K562 (cell line): ENCODE results near the gene ICAM3. TPM values are rescaled to one million over a fixed set of nuclear protein-coding genes. Genes with fewer than 3 reads are reported as not detected.

Experiments used
- ADNP ChIP-seq: fragments of 200-800 bp; sonication (Bioruptor generic); IDR thresholded peaks from 2 replicates; pipeline ENCODE4 v1.6.1; 2016; ENCODE audit warnings: missing genetic modification characterization, missing compliant biosample characterization
- AFF4 ChIP-seq: sonication (generic); formaldehyde crosslinking; IDR thresholded peaks from 2 replicates; pipeline ENCODE4 v1.8.0; 2023; ENCODE audit warnings: mild to moderate bottlenecking, missing genetic modification reagents
- CXXC5 ChIP-seq: fragments of 250-450 bp; sonication (Bioruptor Pico); IDR thresholded peaks from 2 replicates; pipeline ENCODE4 v1.8.0; 2022; ENCODE audit warnings: inconsistent platforms, mild to moderate bottlenecking, moderate library complexity
- DMBX1 ChIP-seq: fragments of 250-450 bp; sonication (Bioruptor Pico); IDR thresholded peaks from 2 replicates; pipeline ENCODE4 v1.8.0; 2022; ENCODE audit warnings: inconsistent platforms, mild to moderate bottlenecking, moderate library complexity, borderline replicate concordance
- FOXK1 ChIP-seq: sonication (generic); formaldehyde crosslinking; IDR thresholded peaks from 2 replicates; pipeline ENCODE4 v1.8.0; 2022; ENCODE audit warnings: missing genetic modification reagents, mild to moderate bottlenecking, borderline replicate concordance
- GTF2F1 ChIP-seq: IDR thresholded peaks from 2 replicates; pipeline ENCODE4 v1.6.1; 2011; ENCODE audit warnings: low read depth, low read length, improper control_type of control experiment
- HLTF ChIP-seq: fragments of 450-650 bp; IDR thresholded peaks from 2 replicates; pipeline ENCODE4 v1.6.1; 2016
- HMG20A ChIP-seq: fragments of 450-650 bp; formaldehyde crosslinking; conservative IDR thresholded peaks from 2 replicates; pipeline ENCODE4 v1.4.0; 2020; ENCODE audit warnings: mild to moderate bottlenecking, mixed read lengths
- MYC ChIP-seq, 2 experiments: fragments of 250-450 bp in 1 of 2; sonication (Bioruptor Pico) in 1 of 2; IDR thresholded peaks; 2 replicates each; pipeline versions ENCODE4 v1.5.1 to v1.6.1; 2012 to 2021; ENCODE audit warnings: low read depth in 2 of 2, borderline replicate concordance in 1 of 2, improper control_type of control experiment in 1 of 2, low read length in 1 of 2, mild to moderate bottlenecking in 1 of 2, moderate library complexity in 1 of 2
- PHF21A ChIP-seq: fragments of 450-650 bp; IDR thresholded peaks from 2 replicates; pipeline ENCODE4 v1.6.1; 2017; ENCODE audit warnings: low read depth, borderline replicate concordance
- PTTG1 ChIP-seq: fragments of 450-650 bp; IDR thresholded peaks from 2 replicates; pipeline ENCODE4 v1.6.1; 2016; ENCODE audit warnings: low read depth, mild to moderate bottlenecking, missing genetic modification characterization, missing compliant biosample characterization
- RCOR1 ChIP-seq, 2 experiments: IDR thresholded peaks; 2 replicates each; pipeline ENCODE4 v1.6.1; 2012; ENCODE audit warnings: low read depth in 2 of 2, low read length in 2 of 2, borderline replicate concordance in 1 of 2, improper control_type of control experiment in 1 of 2
- SMAD4 ChIP-seq: fragments of 250-450 bp; sonication (Bioruptor Pico); conservative IDR thresholded peaks from 2 replicates; pipeline ENCODE4 v1.8.0; 2021; ENCODE audit warnings: inconsistent platforms, mild to moderate bottlenecking, moderate library complexity
- SOX6 ChIP-seq: fragments of 450-650 bp; IDR thresholded peaks from 2 replicates; pipeline ENCODE4 v1.6.1; 2014; ENCODE audit warnings: mild to moderate bottlenecking
- STAT5B ChIP-seq: fragments of 250-450 bp; sonication (Bioruptor Pico); IDR thresholded peaks from 2 replicates; pipeline ENCODE4 v1.8.0; 2021; ENCODE audit warnings: mild to moderate bottlenecking, inconsistent platforms
- TEAD2 ChIP-seq: fragments of 450-650 bp; IDR thresholded peaks from 2 replicates; pipeline ENCODE4 v1.6.1; 2016; ENCODE audit warnings: missing genetic modification characterization, control low read depth, missing compliant biosample characterization
- ZBED1 ChIP-seq: IDR thresholded peaks from 2 replicates; pipeline ENCODE4 v1.6.1; 2014
- ZBTB26 ChIP-seq: fragments of 450-650 bp; formaldehyde crosslinking; IDR thresholded peaks from 2 replicates; pipeline ENCODE4 v1.4.0; 2022; ENCODE audit warnings: missing genetic modification characterization
- ZNF134 ChIP-seq: fragments of 250-450 bp; sonication (Bioruptor Pico); conservative IDR thresholded peaks from 2 replicates; pipeline ENCODE4 v1.4.0; 2020
- ZNF41 ChIP-seq: fragments of 250-450 bp; sonication (Bioruptor Pico); conservative IDR thresholded peaks from 2 replicates; pipeline ENCODE4 v1.4.0; 2020; ENCODE audit warnings: mild to moderate bottlenecking
- ZNF583 ChIP-seq: fragments of 250-450 bp; sonication (Bioruptor Pico); IDR thresholded peaks from 2 replicates; pipeline ENCODE4 v1.4.0; 2020
- ZNF778 ChIP-seq: fragments of 450-650 bp; formaldehyde crosslinking; IDR thresholded peaks from 2 replicates; pipeline ENCODE4 v1.4.0; 2020; ENCODE audit warnings: mild to moderate bottlenecking, moderate library complexity
- ZNF830 ChIP-seq: fragments of 250-450 bp; sonication (Bioruptor Pico); IDR thresholded peaks from 2 replicates; pipeline ENCODE4 v1.5.0; 2021; ENCODE audit warnings: mild to moderate bottlenecking
- polyA plus RNA-seq, 8 experiments: library from polyadenylated mRNA; depleted of rRNA in 4 of 8; stranded (reverse) in 5 of 8; unstranded in 3 of 8; fragments of >200 nt; fragmentation: Nextera tagmentation in 2 of 8; fragmentation: Illumina TruSeq in 1 of 8; extraction: Ambion mirVana in 2 of 8; extraction: Trizol in 1 of 8; gene quantifications; 2 replicates each; pipeline versions ENCODE4 v1.2.1 to v1.2.3, GENCODE V29; 2011 to 2014; ENCODE audit warnings: inconsistent platforms in 1 of 8, missing spikeins in 1 of 8
- total RNA-seq, 7 experiments: library from RNA; depleted of rRNA in 6 of 7; stranded (reverse); fragments of >200 nt in 6 of 7; fragmentation: Illumina TruSeq in 2 of 7; extraction: Trizol in 2 of 7; gene quantifications; 2 replicates each; pipeline versions ENCODE4 v1.2.1 to v1.2.3, GENCODE V29; 2011 to 2021; ENCODE audit warnings: low replicate concordance in 1 of 7
- TF ChIP-seq, protein P1 (sequence below): fragments of 450-650 bp; formaldehyde crosslinking; IDR thresholded peaks from 2 replicates; pipeline ENCODE4 v1.4.0; 2022; ENCODE audit warnings: mild to moderate bottlenecking, moderate library complexity

Gene ICAM3
- total and polyA plus RNA-seq, 9 of the 15 experiments (the other 6 are each of a cell fraction or from before 2014, with no cell fraction given): 6.5 to 39.5 (median 24.2) TPM

- TF ChIP-seq ZNF134 (CRISPR knock-in tag): no peak
- TF ChIP-seq STAT5B (CRISPR knock-in tag): no peak
- TF ChIP-seq SOX6: no peak
- TF ChIP-seq RCOR1 (IDR thresholded peaks at IDR 0.05; ENCODE audit: borderline replicate concordance in 1 of 2, low read depth in 2 of 2, low read length in 2 of 2): 0 out of 4 replicates have a peak, but pooled peaks of 1 of the 2 experiments have one; percentile 11
- TF ChIP-seq ADNP (tag): no peak
- TF ChIP-seq TEAD2 (tag): 0 out of 2 replicates have a peak, but pooled peaks have one; percentile 8
- TF ChIP-seq DMBX1: no peak
- TF ChIP-seq MYC (IDR thresholded peaks at IDR 0.05; ENCODE audit: low read depth, low read length): peak; percentile 57; the same call in 1 of the 2 replicates
- TF ChIP-seq MYC (CRISPR knock-in tag; IDR thresholded peaks at IDR 0.05; ENCODE audit: borderline replicate concordance, low read depth): peak; percentile 77; the same call in 1 of the 2 replicates
- 0 out of 2 replicates have a peak, but pooled peaks have one; percentile 34 for TF ChIP-seq ZBED1
- no peak for TF ChIP-seq HMG20A (CRISPR knock-in tag)
- no peak for TF ChIP-seq ZNF778 (CRISPR knock-in tag)
- no peak for TF ChIP-seq ZNF583 (CRISPR knock-in tag)
- peak; percentile 39; the same call in 1 of the 2 replicates for TF ChIP-seq GTF2F1
- no peak for TF ChIP-seq ZNF41
- TF ChIP-seq PHF21A: no peak
- TF ChIP-seq CXXC5 (CRISPR knock-in tag): peak; percentile 75
- no peak for TF ChIP-seq PTTG1
- TF ChIP-seq, protein P1, sequence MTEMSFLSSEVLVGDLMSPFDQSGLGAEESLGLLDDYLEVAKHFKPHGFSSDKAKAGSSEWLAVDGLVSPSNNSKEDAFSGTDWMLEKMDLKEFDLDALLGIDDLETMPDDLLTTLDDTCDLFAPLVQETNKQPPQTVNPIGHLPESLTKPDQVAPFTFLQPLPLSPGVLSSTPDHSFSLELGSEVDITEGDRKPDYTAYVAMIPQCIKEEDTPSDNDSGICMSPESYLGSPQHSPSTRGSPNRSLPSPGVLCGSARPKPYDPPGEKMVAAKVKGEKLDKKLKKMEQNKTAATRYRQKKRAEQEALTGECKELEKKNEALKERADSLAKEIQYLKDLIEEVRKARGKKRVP (CRISPR knock-in tag): no peak
- TF ChIP-seq FOXK1 (CRISPR knock-in tag): no peak
- TF ChIP-seq ZBTB26: no peak
- no peak for TF ChIP-seq AFF4 (CRISPR knock-in tag)
- no peak for TF ChIP-seq HLTF
- no peak for TF ChIP-seq ZNF830 (CRISPR knock-in tag)
- 0 out of 2 replicates have a peak, but pooled peaks have one; percentile 24 for TF ChIP-seq SMAD4 (CRISPR knock-in tag)
Observed at GRCh38 chr19:10315335-10316214, 23.8 kb downstream of the ICAM3 start, which contains the start of gene FDX2 (continued).
